Dendritic cell treated with granulocyte-macrophage colony-stimulating factor and Interleukin-4, amounts not matched to agents 40 ng/mL and 50 ng/mL, for 4 days (primary cell): Measurements from ENCODE around the gene ATG2A.

Experiments
- H3K27ac Mint-ChIP-seq: one replicate; pipeline ENCODE4 v1.8.0; 2022; ENCODE audit warnings: mild to moderate bottlenecking, mixed read lengths
- H3K27me3 Mint-ChIP-seq: one replicate; pipeline ENCODE4 v1.8.0; 2022; ENCODE audit warnings: mild to moderate bottlenecking, mixed read lengths
- H3K36me3 Mint-ChIP-seq: one replicate; pipeline ENCODE4 v1.8.0; 2022; ENCODE audit warnings: low read depth, mixed read lengths
- H3K4me1 Mint-ChIP-seq: one replicate; pipeline ENCODE4 v1.8.0; 2022; ENCODE audit warnings: low read depth, mixed read lengths
- H3K4me3 Mint-ChIP-seq: one replicate; pipeline ENCODE4 v1.8.0; 2022; ENCODE audit warnings: mild to moderate bottlenecking, moderate library complexity, mixed read lengths
- H3K9me3 Mint-ChIP-seq: one replicate; pipeline ENCODE4 v1.8.0; 2022; ENCODE audit warnings: mixed read lengths
- intact Hi-C: fragments of 100-400 bp; cut with micrococcal nuclease; formaldehyde crosslinking; loops from one replicate; pipeline ENCODE4 v1.15.0; 2022

The ATG2A gene

DNA sequence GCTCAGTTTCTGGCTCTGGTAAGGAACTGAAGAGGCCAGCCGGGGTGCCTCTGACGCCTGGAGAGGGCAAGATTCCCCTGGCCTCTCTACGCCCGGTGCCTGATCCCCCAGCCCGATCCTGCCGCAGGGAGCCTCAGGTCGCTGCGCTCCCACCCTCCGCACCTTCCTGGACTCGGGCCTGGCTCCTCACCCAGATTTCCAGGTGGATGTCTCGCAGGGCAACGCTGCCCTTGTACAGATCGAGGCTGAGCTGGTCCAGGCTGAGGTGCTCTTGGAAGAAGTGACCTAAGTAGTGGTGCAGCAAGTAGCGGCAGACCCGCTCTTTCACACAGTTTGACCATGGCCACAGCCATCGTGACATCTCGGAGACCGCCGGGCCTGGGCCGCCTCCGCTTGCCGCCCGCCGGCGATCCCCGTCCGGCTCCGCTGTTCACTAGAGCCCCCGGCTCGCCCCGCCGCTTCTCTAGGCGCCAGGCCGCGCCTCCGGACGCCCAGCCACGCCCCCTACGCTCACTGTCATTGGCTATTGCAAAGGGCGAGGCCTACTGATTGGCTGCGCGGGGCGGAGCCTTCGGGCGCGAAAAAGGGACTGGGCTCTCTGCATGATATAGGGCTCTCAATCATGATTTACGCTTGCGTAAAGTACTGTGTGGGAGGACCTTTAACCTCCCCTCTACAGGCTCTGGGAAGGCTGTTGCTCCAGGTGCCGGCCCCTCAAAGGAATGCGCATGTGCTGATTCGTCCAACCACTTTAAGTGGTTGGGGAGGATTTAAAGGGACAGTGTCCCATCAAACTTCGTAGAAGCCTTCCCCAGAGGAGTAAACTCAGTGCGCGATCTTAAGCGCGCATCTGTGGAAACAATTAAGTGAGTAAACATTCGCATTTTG is at the start of gene ATG2A:
TSS of gene ATG2A (minus strand) at position 435 of the 888 bp plus-strand sequence. CDS start at position 361, 74 bp downstream.
- H3K4me3 Mint-ChIP-seq, result peak within 1 kb of the TSS; percentile 92
- H3K9me3 Mint-ChIP-seq, result no peaks in the 10 kb centered on the region
- intact Hi-C loops, result loop anchor here (1.0 to 10.0 kb wide), 4 partner anchors 8 to 198 kb away; partner anchors contain the start of genes SNX15, TM7SF2 and ZNHIT2
- H3K27me3 Mint-ChIP-seq, result no peaks in the 10 kb centered on the region
- peaks cover 34% of the 10 kb centered on the region for H3K36me3 Mint-ChIP-seq
- peak within 1 kb of the TSS; percentile 84 for H3K27ac Mint-ChIP-seq
- H3K4me1 Mint-ChIP-seq, result peaks cover 27% of the 10 kb centered on the region

DNA sequence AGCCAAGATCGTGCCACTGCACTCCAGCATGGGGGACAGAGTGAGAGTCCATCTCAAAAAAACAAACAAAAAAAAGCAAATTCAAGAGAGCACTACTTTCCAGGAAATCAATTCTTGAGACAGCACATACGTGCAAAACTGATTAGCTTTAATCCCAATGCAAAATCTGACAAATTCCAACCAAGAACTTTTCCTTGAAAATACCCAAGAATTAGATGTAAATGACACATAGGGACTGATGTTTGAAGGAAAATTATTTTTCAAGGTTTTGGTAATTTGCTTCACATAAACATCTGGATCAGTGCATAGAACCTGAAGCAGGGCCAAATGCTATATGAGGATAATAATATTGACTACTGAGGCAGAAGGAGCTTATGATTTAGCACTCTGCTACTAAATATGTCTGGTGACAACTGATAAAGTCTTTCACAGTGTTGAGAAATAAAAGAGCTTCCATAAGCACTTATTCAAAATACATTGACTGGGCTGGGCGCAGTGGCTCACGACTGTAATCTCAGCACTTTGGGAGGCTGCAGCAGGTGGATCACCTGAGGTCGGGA is 46.1 kb upstream of the ATG2A start:
- no peaks in the 10 kb centered on the region for H3K36me3 Mint-ChIP-seq
- H3K27me3 Mint-ChIP-seq, result peaks cover 6% of the 10 kb centered on the region
- no peaks in the 10 kb centered on the region for H3K9me3 Mint-ChIP-seq
- intact Hi-C loops, result no loop called here
- H3K27ac Mint-ChIP-seq, result no peak overlapping the region
- H3K4me3 Mint-ChIP-seq, result no peak overlapping the region
- H3K4me1 Mint-ChIP-seq, result no peaks in the 10 kb centered on the region

DNA sequence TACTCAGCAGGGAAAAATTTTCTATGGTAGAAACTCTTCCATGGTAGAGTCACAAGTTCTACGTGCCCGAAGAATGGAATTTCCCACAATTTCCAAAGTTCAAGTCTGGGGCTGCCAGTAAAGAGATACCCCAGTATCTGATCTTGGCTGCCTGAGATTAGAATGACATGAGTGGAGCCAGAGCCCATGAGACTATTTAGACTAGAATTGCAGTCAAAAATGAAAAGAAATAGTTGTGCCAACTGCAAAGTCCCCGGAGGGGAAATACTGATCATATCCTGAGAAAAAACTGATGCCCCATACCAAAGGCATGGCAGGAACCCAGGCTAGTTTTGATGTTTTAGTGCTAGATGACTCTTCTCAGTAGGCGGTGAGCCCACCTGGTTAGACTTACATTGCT is 43.7 kb upstream of the ATG2A start:
- Mint-ChIP-seq H3K9me3 (no peaks in the 10 kb centered on the region), H3K36me3 (no peaks in the 10 kb centered on the region), H3K4me3 (no peak overlapping the region), H3K27me3 (peaks cover 10% of the 10 kb centered on the region), H3K27ac (no peak overlapping the region), H3K4me1 (no peaks in the 10 kb centered on the region)
- intact Hi-C loops, result no loop called here

DNA sequence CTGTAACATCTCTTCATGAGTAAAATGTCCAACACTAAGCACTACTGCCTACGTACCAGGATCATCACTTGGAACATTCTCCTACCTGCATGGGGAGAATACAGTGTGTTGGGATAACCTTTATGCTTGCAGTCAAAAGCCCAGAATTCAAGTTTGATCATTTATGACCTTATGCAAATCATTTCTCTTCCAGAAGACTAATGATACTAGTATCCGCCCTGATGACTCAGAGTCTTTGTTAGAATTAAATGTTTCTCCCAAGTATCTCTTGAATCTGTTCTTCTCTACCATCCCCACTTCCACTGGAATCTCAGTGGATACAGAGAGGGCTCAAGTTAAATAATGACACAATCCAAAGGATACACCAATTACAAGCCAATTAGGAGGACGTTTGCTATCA is 42.5 kb upstream of the ATG2A start:
- Mint-ChIP-seq H3K4me1 (no peaks in the 10 kb centered on the region), H3K4me3 (no peak overlapping the region), H3K36me3 (no peaks in the 10 kb centered on the region), H3K27me3 (peaks cover 10% of the 10 kb centered on the region), H3K27ac (no peak overlapping the region), H3K9me3 (no peaks in the 10 kb centered on the region)
- intact Hi-C loops, result no loop called here

DNA sequence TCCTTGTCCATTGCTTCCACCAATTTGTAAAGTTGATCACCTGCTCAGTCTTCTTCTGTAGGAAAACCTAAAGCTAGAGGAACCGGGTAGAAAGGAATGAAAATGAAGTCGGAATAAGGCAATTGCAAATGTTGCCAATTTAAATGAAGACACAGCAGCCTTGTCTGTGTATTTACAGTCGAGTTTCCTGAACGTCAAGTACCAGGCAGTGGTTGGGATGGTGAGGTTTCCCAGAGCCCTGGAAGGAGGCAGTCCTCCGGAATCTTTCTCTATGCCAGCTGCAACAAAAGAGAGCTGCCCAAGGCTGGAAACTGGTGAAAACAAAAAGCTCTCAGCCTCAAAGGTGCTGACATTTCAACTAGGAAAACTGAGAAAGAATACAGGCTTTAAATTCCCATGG is 37.2 kb upstream of the ATG2A start:
- Mint-ChIP-seq H3K9me3 (no peaks in the 10 kb centered on the region), H3K4me3 (no peak overlapping the region), H3K27me3 (peaks cover 23% of the 10 kb centered on the region), H3K27ac (no peak overlapping the region), H3K4me1 (no peaks in the 10 kb centered on the region), H3K36me3 (no peaks in the 10 kb centered on the region)
- intact Hi-C loops, result no loop called here

DNA sequence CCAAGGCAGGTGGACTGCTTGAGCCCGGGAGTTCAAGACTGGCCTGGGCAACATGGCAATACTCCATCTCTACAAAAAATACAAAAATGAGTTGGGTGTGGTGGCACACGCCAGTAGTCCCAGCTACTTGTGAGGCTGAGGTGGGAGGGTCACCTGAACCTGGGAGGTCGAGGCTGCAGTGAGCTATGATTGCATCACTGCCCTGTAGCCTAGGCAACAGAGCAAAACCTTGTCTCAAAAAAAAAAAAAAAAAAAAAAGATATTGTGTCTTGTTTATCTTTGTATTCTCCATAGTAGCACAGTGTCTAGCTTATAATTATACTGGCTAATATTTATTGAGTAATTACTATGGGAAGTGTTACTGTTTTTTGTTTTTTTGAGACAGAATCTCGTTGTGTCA is 34.5 kb upstream of the ATG2A start:
- Mint-ChIP-seq H3K4me3 (no peak overlapping the region), H3K27me3 (peaks cover 17% of the 10 kb centered on the region), H3K9me3 (no peaks in the 10 kb centered on the region), H3K4me1 (peaks cover 5% of the 10 kb centered on the region), H3K27ac (no peak overlapping the region), H3K36me3 (no peaks in the 10 kb centered on the region)
- intact Hi-C loops, result no loop called here

DNA sequence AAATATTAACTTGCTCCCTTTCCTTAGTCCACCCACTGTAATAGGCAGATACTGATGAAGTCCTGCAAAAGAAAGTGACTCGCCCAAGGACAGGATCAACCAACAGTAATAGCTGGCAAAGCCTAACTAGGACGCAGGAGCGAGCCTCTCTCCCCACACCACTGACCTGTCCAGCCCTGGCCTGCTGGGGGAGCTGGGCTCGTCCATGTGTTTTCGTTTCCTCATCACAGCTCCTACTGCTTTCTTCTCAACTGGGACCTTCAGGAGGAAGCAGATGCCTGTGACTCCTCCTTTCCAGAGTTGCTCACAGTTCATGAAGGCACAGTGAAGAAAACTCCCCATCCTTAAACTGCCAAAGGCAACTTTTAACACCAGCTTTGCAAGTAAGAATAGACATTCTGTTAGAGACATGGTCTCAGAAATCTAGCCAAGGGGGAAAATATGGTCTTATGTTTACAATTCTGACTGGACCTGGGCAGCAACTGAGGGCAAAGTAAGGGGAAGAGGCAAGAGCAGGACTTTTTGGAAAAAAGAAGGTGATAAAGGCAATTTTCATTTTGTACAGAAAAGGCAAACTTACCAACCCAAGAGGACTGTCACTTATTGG is 30.3 kb upstream of the ATG2A start:
- no peaks in the 10 kb centered on the region for H3K9me3 Mint-ChIP-seq
- H3K27me3 Mint-ChIP-seq, result peaks cover 18% of the 10 kb centered on the region
- intact Hi-C loops, result no loop called here
- H3K36me3 Mint-ChIP-seq, result no peaks in the 10 kb centered on the region
- H3K4me1 Mint-ChIP-seq, result peaks cover 5% of the 10 kb centered on the region
- no peak overlapping the region for H3K4me3 Mint-ChIP-seq
- H3K27ac Mint-ChIP-seq, result no peak overlapping the region

DNA sequence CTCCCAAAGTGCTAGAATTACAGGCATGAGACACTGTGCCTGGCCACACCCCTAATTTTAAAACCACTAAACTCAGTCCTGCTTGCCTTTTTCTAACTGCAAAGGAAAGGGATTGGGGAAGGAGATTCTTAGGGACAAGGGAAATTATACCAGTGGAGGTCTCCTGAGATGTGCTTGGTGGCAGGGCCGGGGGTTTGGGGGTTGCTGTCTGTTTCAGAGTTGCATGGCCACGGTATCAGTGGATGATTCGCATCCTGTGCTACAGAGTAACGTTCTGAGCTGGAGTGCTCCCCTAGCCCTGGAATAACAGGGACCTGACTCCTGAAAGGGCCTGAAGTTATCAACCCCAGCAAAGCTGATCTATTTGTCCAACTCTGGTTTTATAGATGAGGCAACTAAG is 19.5 kb upstream of the ATG2A start:
- H3K27ac Mint-ChIP-seq, result no peak overlapping the region
- H3K9me3 Mint-ChIP-seq, result no peaks in the 10 kb centered on the region
- H3K36me3 Mint-ChIP-seq, result peaks cover 36% of the 10 kb centered on the region
- no peak overlapping the region for H3K4me3 Mint-ChIP-seq
- intact Hi-C loops, result no loop called here
- H3K4me1 Mint-ChIP-seq, result no peaks in the 10 kb centered on the region
- H3K27me3 Mint-ChIP-seq, result peaks cover 11% of the 10 kb centered on the region

DNA sequence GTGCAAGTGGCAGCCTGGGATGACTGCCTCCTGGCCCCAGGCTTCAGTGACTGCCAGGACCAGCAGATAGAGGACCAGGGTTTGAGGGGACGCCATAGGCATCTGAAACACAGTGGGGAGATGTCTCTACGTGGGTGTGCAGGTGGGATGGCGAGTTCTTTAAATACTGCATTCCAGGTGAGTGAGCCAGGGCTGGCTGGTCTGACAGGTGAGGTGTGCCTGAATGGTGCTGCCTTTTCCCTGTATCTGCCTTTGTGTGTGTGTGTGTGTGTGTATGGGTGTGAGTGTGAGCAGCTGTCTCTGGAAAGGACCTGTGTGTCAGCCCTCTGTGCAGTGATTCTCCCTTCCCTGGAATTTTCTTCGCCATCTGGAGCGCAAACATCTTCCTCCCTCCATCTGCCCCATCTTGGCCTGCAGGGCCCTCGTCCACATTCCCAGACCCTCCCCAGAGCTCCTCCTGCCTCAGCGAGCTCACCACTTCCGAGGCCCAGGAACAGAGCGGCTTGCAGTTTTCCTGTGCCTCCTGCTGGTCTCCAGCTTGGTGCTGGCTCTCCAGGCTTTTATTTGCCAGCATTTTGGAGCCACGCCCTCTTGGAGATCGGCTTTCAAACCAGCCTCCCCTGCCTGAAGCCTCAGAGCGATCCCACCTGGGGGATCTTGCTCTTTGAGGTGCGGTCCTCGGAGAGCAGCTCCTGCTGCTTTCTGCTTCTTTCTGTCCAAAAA is 18.5 kb upstream of the ATG2A start, which contains the start of gene GPHA2:
TSS of gene GPHA2 (minus strand) at position 535 of the 723 bp plus-strand sequence. CDS start at position 102, 433 bp downstream.
- H3K27me3 Mint-ChIP-seq, result peaks cover 5% of the 10 kb centered on the region
- H3K4me1 Mint-ChIP-seq, result no peaks in the 10 kb centered on the region
- no peak within 1 kb of the TSS for H3K27ac Mint-ChIP-seq
- no peaks in the 10 kb centered on the region for H3K9me3 Mint-ChIP-seq
- H3K4me3 Mint-ChIP-seq, result no peak within 1 kb of the TSS
- H3K36me3 Mint-ChIP-seq, result peaks cover 47% of the 10 kb centered on the region
- intact Hi-C loops, result no loop called here

DNA sequence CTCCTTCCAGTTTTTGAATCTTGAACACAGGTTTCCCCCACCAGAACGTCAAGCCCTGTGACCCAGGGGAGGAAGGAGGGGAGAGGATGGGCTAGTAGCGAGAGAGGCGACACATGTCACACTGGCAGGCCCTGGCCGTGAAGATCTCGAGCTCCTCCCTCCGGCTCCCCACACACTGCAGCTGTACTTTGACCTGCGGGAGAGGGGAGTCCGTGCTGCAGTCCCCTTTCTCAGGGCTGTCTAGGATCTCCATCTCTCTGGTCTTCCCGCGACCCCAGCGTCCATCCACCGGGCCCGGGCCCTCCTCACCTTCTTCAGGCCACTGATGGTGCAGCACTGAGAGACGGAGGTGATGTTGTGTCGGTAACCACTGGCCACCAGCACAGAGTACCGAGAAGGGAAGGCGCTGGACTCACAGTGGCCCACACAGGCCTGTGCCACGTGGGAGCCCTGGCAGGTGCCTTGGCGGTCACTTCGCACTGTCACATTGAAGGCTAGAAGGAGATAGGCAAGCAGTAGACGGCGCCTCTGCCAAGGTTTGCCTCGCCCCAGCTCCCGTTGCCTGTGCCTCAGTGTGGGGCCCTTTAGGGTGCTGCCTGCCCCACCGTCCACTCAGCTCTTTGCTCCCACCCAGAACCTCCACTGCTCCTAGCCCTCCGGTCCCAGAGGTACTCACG is 17.8 kb upstream of the ATG2A start:
- no peak overlapping the region for H3K4me3 Mint-ChIP-seq

DNA sequence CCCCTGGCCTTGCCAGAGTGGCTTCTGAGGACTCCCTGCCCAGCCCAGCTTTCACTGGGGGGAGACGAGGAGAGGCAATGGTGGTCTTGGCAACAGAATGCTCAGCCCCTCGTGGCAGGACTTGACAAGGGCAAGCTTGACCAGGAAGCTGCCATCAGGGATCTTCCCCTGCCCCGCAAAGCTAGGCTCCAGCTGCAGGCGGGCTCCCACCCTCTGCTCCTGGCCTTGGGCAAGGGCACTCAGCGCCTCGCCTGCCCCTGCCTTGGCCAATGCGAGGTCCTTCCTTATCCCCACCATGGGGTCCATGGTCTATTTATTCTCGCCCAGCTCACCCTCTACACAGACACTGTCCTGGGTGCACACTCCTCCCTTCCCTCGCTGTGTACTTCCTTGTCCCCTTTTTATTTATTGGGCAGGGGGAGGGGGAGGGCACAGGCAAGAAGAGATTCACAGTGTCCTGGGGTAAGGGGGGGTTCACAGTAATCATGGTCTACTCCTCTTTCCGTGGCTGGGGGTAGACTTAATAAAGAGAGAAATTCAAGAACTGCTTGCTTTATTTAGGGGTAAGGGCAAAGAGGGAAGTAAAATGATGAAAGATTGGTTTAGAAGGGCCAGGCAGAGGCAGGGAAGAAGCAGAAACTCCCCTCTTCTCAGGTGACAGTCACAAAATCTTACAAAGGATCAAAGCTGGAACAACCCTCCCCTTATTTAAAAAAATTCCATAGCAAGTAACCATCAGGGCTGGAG is 17.1 kb upstream of the ATG2A start:
- Mint-ChIP-seq H3K4me1 (no peaks in the 10 kb centered on the region), H3K27me3 (peaks cover 5% of the 10 kb centered on the region), H3K9me3 (no peaks in the 10 kb centered on the region), H3K27ac (no peak overlapping the region), H3K4me3 (no peak overlapping the region), H3K36me3 (peaks cover 61% of the 10 kb centered on the region)
- intact Hi-C loops, result no loop called here

More for the DNA sequence above, 17.8 kb upstream of the ATG2A start:
- Mint-ChIP-seq H3K9me3 (no peaks in the 10 kb centered on the region), H3K36me3 (peaks cover 54% of the 10 kb centered on the region), H3K27me3 (peaks cover 5% of the 10 kb centered on the region), H3K27ac (no peak overlapping the region), H3K4me1 (no peaks in the 10 kb centered on the region)
- intact Hi-C loops, result no loop called here

DNA sequence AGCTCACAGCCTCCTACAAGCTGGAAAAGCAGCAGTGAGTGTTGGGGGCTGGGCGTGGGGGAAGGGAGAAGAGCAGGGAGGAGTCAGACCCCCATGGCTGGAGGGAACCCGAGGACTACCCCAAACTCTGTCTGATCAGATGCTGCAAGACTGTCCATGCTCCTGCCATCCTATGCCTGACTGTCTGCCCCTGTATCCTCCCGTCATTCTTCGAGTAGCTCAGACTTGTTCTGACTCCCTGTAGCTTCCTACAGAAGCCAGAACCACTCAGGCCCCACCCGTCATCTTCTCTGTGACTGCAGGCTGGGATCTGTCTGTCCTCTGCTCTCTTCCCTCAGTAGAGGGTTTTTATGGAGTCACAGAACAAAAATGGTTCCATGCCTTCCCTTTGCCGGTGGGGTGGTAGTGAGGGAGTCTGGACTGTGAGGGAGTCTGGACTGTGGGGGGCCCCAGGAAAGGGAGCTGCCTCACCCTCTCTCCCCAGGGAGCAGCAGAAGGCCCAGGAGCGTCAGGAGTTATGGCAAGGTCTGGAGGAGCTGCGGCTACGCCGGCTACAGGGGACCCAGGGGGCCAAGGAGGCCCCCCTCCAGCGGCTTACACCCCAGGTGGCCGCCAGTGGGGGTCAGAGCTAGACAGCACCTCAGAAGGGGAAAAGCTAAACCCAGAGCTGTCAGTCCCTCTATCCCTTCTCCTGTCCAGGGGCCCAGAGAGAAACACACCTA is 16.4 kb upstream of the ATG2A start:
- Mint-ChIP-seq H3K4me1 (no peaks in the 10 kb centered on the region), H3K27me3 (peaks cover 5% of the 10 kb centered on the region), H3K27ac (no peak overlapping the region), H3K36me3 (peaks cover 68% of the 10 kb centered on the region), H3K9me3 (no peaks in the 10 kb centered on the region), H3K4me3 (no peak overlapping the region)
- intact Hi-C loops, result no loop called here
